ENCODE results near the gene INO80C. TPM values are rescaled to one million over a fixed set of nuclear protein-coding genes. Genes with fewer than 3 reads are reported as not detected.

Gene INO80C
- total and polyA plus RNA-seq, 2 of the 4 experiments (the other 2 are of a cell fraction), result 5.6 to 17.1 TPM

- dilution Hi-C loops (cut with HindIII; ENCODE audit: low sequenced_read_pairs, unreplicated experiment), result no loop called here
- peaks cover 2% of the 10 kb centered on the region; the same call in 1 of the 2 replicates for H3K4me1 ChIP-seq (ENCODE audit: control insufficient read depth, insufficient read depth, low read length)
- no peaks in the 10 kb centered on the region for H3K36me3 ChIP-seq (ENCODE audit: control insufficient read depth, insufficient read depth, low read length)
- no peak overlapping the region for H2BK5ac ChIP-seq (ENCODE audit: low read depth, low read length, poor library complexity, severe bottlenecking)
- no peak for ATAC-seq (ENCODE audit: low read depth)
- no peak overlapping the region for H2AFZ ChIP-seq (replicated peaks; ENCODE audit: low read length, poor library complexity)
- no peak overlapping the region for H2BK120ac ChIP-seq (ENCODE audit: low read depth, low read length)
- no peak overlapping the region for H4K91ac ChIP-seq (ENCODE audit: insufficient read depth, low read depth, low read length)
- no peak overlapping the region for H3K23ac ChIP-seq (ENCODE audit: low read depth, low read length)
- H3K56ac ChIP-seq (ENCODE audit: extremely low read depth, insufficient read depth, low read length), result no peak overlapping the region
- no TSS peak for BruUV-seq (replicated peaks)
- intact Hi-C loops (cut with micrococcal nuclease), result no loop called here
- no peak overlapping the region for H4K5ac ChIP-seq (ENCODE audit: low read depth, low read length)
- no peak overlapping the region for H3K4ac ChIP-seq (ENCODE audit: low read depth, low read length)
- no peaks in the 10 kb centered on the region for H4K20me1 ChIP-seq (ENCODE audit: insufficient read depth, low read length)
- no peaks in the 10 kb centered on the region; the same call in 1 of the 2 replicates for H3K9me1 ChIP-seq (ENCODE audit: insufficient read depth, low read length)
- ChIA-PET POLR2A (ENCODE audit: unreplicated experiment) (no interaction called here), CTCF (interaction anchor here (0.5 kb wide), 1 partner anchor 15 kb away, joined by 3 read pairs; no protein-coding TSS in a partner anchor)
- no peak for DNase-seq
- no peak for TF ChIP-seq MAFK (IDR thresholded peaks at IDR 0.05; ENCODE audit: low read depth, low read length)
- no peak for TF ChIP-seq ELK1 (IDR thresholded peaks at IDR 0.05; ENCODE audit: borderline replicate concordance, low read depth, low read length)
- TF ChIP-seq, protein P1, sequence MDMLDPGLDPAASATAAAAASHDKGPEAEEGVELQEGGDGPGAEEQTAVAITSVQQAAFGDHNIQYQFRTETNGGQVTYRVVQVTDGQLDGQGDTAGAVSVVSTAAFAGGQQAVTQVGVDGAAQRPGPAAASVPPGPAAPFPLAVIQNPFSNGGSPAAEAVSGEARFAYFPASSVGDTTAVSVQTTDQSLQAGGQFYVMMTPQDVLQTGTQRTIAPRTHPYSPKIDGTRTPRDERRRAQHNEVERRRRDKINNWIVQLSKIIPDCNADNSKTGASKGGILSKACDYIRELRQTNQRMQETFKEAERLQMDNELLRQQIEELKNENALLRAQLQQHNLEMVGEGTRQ (IDR thresholded peaks at IDR 0.05; ENCODE audit: low read depth, low read length), result no peak
- no peak for TF ChIP-seq MAZ (IDR thresholded peaks at IDR 0.05; ENCODE audit: borderline replicate concordance, low read depth, low read length)
- H2BK15ac ChIP-seq (ENCODE audit: low read depth, low read length), result no peak overlapping the region
- no peak overlapping the region for H3K18ac ChIP-seq (ENCODE audit: low read depth, low read length)
- no peak overlapping the region for H3K9ac ChIP-seq (ENCODE audit: low read depth, low read length)
- no peak overlapping the region for H2BK20ac ChIP-seq (ENCODE audit: low read depth, low read length)
- H3K4me3 ChIP-seq (ENCODE audit: insufficient read depth, low read depth, low read length), result no peak overlapping the region
- in situ Hi-C loops (cut with MboI; ENCODE audit: low sequenced_read_pairs), result no loop called here
- H4K8ac ChIP-seq (ENCODE audit: low read depth in 2 of 2, low read length in 2 of 2), result no peak overlapping the region
- no peaks in the 10 kb centered on the region for H3K79me1 ChIP-seq (ENCODE audit: low read depth in 1 of 2, low read length in 2 of 2)
- no peaks in the 10 kb centered on the region for H3K9me3 ChIP-seq (ENCODE audit: control insufficient read depth, insufficient read depth, low read length)
- no peak overlapping the region for H3K27ac ChIP-seq (ENCODE audit: insufficient read depth, low read length)
- H2AK9ac ChIP-seq (replicated peaks; ENCODE audit: low read depth, low read length, poor library complexity), result no peak overlapping the region
- no peak overlapping the region for H3K14ac ChIP-seq (replicated peaks; ENCODE audit: low read depth, low read length)
- H2AK5ac ChIP-seq (ENCODE audit: low read depth, low read length), result no peak overlapping the region
- 67% methylated on average over 1 of the region's 6 CpGs; no CpG with 5 or more reads in 1 of the 2 experiments for WGBS, 2 experiments (ENCODE audit: extremely low coverage in 2 of 2, insufficient read length in 1 of 2)
- H3K4me2 ChIP-seq (ENCODE audit: low read depth, low read length), result no peak overlapping the region
- peaks cover 5% of the 10 kb centered on the region for H3K27me3 ChIP-seq (ENCODE audit: control insufficient read depth, insufficient read depth, low read length)
Measured at GRCh38 chr18:35444636-35445035, 53.1 kb downstream of the INO80C start.

All from IMR-90 (cell line).